DOHH2 (cell line): ENCODE measurements around the gene KMT2C.
"Not testable (repeated sequence)": the region's sequence is repeated elsewhere in the genome, so short reads cannot be mapped to it uniquely, and the experiment has no call there.

Source experiments
- H3F3A ChIP-seq: fragments of 200-600 bp; sonication (generic), shearing (Covaris generic); 2 replicates; pipeline ENCODE4 v1.6.0; 2016; ENCODE audit warnings: antibody characterized with exemption, mild to moderate bottlenecking; ENCODE audit not compliant: control insufficient read depth, insufficient read depth
- H3K27ac ChIP-seq: fragments of 200-600 bp; sonication (generic); 2 replicates; pipeline ENCODE4 v1.5.1; 2014; ENCODE audit warnings: low read depth, mild to moderate bottlenecking, low read length, moderate library complexity
- H3K27me3 ChIP-seq: fragments of 200-600 bp; sonication (generic); 2 replicates; pipeline ENCODE4 v1.6.1; 2014; ENCODE audit warnings: mild to moderate bottlenecking, low read length, mixed read lengths; ENCODE audit not compliant: control insufficient read depth
- H3K36me3 ChIP-seq: fragments of 200-600 bp; sonication (generic); 2 replicates; pipeline ENCODE4 v1.6.1; 2014; ENCODE audit warnings: mild to moderate bottlenecking, low read length, moderate library complexity, mixed read lengths; ENCODE audit not compliant: control insufficient read depth
- H3K4me1 ChIP-seq: fragments of 200-600 bp; sonication (generic); 2 replicates; pipeline ENCODE4 v1.6.1; 2014; ENCODE audit warnings: mild to moderate bottlenecking, low read length, mixed read lengths; ENCODE audit not compliant: control insufficient read depth
- H3K4me2 ChIP-seq: fragments of 200-600 bp; sonication (generic); 2 replicates; pipeline ENCODE4 v1.6.0; 2014; ENCODE audit warnings: mild to moderate bottlenecking, low read length, moderate library complexity
- H3K4me3 ChIP-seq: fragments of 200-600 bp; sonication (generic); 2 replicates; pipeline ENCODE4 v1.5.1; 2014; ENCODE audit warnings: mild to moderate bottlenecking, low read length, mixed read lengths
- H3K79me2 ChIP-seq: fragments of 200-600 bp; sonication (generic); 2 replicates; pipeline ENCODE4 v1.6.1; 2014; ENCODE audit warnings: mild to moderate bottlenecking, low read length, mixed read lengths; ENCODE audit not compliant: control insufficient read depth
- H3K9me2 ChIP-seq: fragments of 200-600 bp; sonication (generic); replicated peaks from 2 replicates; pipeline ENCODE4 v1.6.1; 2014; ENCODE audit warnings: mild to moderate bottlenecking, low read length, mixed read lengths; ENCODE audit not compliant: control insufficient read depth
- H3K9me3 ChIP-seq: fragments of 200-600 bp; sonication (generic); 2 replicates; pipeline ENCODE4 v1.6.1; 2014; ENCODE audit warnings: antibody characterized with exemption, low read length, mixed read lengths; ENCODE audit not compliant: control insufficient read depth, insufficient read depth
- H4K20me1 ChIP-seq: fragments of 200-600 bp; sonication (generic); 2 replicates; pipeline ENCODE4 v1.6.0; 2014; ENCODE audit warnings: low read depth, mild to moderate bottlenecking, antibody characterized with exemption, low read length, moderate library complexity; ENCODE audit not compliant: control insufficient read depth, insufficient read depth
- CTCF ChIP-seq: fragments of 200-600 bp; sonication (generic); IDR thresholded peaks from one replicate; pipeline ENCODE4 v1.5.1; 2014; ENCODE audit warnings: antibody characterized with exemption, mild to moderate bottlenecking, low read depth, low read length; ENCODE audit not compliant: poor library complexity, severe bottlenecking
- EZH2phosphoT487 ChIP-seq: fragments of 200-600 bp; sonication (generic); IDR thresholded peaks from 2 replicates; pipeline ENCODE4 v1.6.1; 2017; ENCODE audit warnings: borderline replicate concordance, mild to moderate bottlenecking, antibody characterized with exemption, low read length, moderate library complexity, mixed read lengths

KMT2C gene

DNA sequence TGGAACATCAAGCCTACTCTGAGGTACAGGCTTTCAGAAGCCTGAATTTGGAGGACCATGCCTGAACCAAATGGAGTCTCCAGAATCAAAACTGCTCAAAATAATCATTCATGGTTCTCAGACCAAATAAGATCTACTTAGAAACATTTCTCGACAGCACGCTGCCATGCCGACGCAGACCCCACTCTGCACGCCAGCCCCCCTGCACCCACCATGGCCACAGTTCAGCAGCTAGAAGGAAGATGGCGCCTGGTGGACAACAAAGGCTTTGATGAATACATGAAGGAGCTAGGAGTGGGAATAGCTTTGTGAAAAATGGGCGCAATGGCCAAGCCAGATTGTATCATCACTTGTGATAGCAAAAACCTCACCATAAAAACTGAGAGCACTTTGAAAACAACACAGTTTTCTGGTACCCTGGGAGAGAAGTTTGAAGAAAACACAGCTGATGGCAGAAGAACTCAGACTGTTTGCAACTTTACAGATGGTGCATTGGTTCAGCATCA is 6.6 kb upstream of the KMT2C start:
- Histone ChIP-seq H3K4me3 (no peak overlapping the region), H3K36me3 (no peaks in the 10 kb centered on the region), H3K9me2 (no peaks in the 10 kb centered on the region), H3K4me1 (peaks cover 7% of the 10 kb centered on the region), H3F3A (peaks cover 5% of the 10 kb centered on the region), H3K9me3 (no peaks in the 10 kb centered on the region), H4K20me1 (no peaks in the 10 kb centered on the region), H3K27ac (no peak overlapping the region), H3K79me2 (no peaks in the 10 kb centered on the region), H3K27me3 (0 out of 2 replicates have a peak, but pooled peaks cover 2% of the 10 kb centered on the region), H3K4me2 (no peak overlapping the region)
- TF ChIP-seq EZH2phosphoT487: no peak
- TF ChIP-seq CTCF: no peak

DNA sequence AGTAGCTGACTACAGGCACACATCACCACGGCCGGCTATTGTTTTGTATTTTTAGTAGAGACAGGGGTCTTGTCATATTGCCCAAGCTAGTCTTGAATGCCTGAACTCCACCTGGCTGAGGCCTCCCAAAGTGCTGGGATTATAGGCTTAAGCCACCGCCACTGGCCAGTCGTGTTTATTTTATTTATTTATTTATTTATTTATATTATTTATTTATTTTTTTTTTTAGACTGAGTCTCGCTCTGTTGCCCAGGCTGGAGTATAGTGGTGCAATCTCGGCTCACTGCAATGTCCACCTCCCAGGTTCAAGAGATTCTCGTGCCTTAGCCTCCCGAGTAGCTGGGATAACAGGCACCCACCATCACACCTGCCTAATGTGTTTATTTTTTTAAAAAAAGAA is 6.0 kb upstream of the KMT2C start:
- H3K4me2 ChIP-seq, H3K9me3 ChIP-seq, H4K20me1 ChIP-seq, H3K79me2 ChIP-seq, H3F3A ChIP-seq, H3K27ac ChIP-seq, H3K9me2 ChIP-seq, H3K27me3 ChIP-seq, H3K4me3 ChIP-seq, H3K36me3 ChIP-seq: not testable (repeated sequence)
- peaks cover 13% of the 10 kb centered on the region for H3K4me1 ChIP-seq

GRCh38 chr7:152441168-152441567 is 5.4 kb upstream of the KMT2C start:
- H4K20me1 ChIP-seq, H3K9me2 ChIP-seq, H3K27me3 ChIP-seq, H3K36me3 ChIP-seq, H3K79me2 ChIP-seq, H3K9me3 ChIP-seq, H3F3A ChIP-seq, H3K27ac ChIP-seq, H3K4me3 ChIP-seq, H3K4me2 ChIP-seq: not testable (repeated sequence)
- H3K4me1 ChIP-seq: peaks cover 13% of the 10 kb centered on the region

GRCh38 chr7:152438017-152438416 is 2.2 kb upstream of the KMT2C start:
- H3K9me3 ChIP-seq, H3K4me3 ChIP-seq, H3K27ac ChIP-seq, H3K9me2 ChIP-seq, H3K36me3 ChIP-seq, H4K20me1 ChIP-seq, H3K27me3 ChIP-seq: not testable (repeated sequence)
- Histone ChIP-seq H3K4me1 (peaks cover 15% of the 10 kb centered on the region), H3K79me2 (peaks cover 27% of the 10 kb centered on the region), H3F3A (peaks cover 23% of the 10 kb centered on the region), H3K4me2 (peak overlapping the region; percentile 75)

- H3K36me3 ChIP-seq, H4K20me1 ChIP-seq, H3K9me2 ChIP-seq, H3K9me3 ChIP-seq, H3K27me3 ChIP-seq: not testable (repeated sequence)
- Histone ChIP-seq H3K4me3 (peak overlapping the region; percentile 78), H3K4me2 (peak overlapping the region; percentile 75), H3K4me1 (peaks cover 24% of the 10 kb centered on the region), H3K27ac (peak overlapping the region; percentile 51), H3F3A (peaks cover 23% of the 10 kb centered on the region), H3K79me2 (peaks cover 36% of the 10 kb centered on the region)
Observed at GRCh38 chr7:152436931-152437575, 1.2 kb upstream of the KMT2C start.
